Kidney epithelial cell (primary cell): ENCODE measurements around the gene TLNRD1. TPM values are rescaled to one million over a fixed set of nuclear protein-coding genes. Genes with fewer than 3 reads are reported as not detected.

Experiments
- DNase-seq: peaks from one replicate; pipeline ENCODE4 v3.0.0-alpha.2; 2010; ENCODE audit warnings: low read depth
- H3K27me3 ChIP-seq: 2 replicates; pipeline ENCODE4 v1.6.0; 2011; ENCODE audit warnings: low read length; ENCODE audit not compliant: control insufficient read depth, insufficient read depth
- H3K36me3 ChIP-seq: 2 replicates; pipeline ENCODE4 v1.5.1; 2011; ENCODE audit warnings: low read length; ENCODE audit not compliant: control insufficient read depth, insufficient read depth
- H3K4me3 ChIP-seq: 2 replicates; pipeline ENCODE4 v1.5.1; 2011; ENCODE audit warnings: low read depth, mild to moderate bottlenecking, control low read depth, low read length
- total RNA-seq: library from RNA; depleted of rRNA; stranded (reverse); fragments of >200 nt; gene quantifications from 2 replicates; pipeline ENCODE4 v1.2.3, GENCODE V29; 2015
- TF ChIP-seq, protein P1 (sequence below): IDR thresholded peaks from 2 replicates; pipeline ENCODE4 v1.5.1; 2011; ENCODE audit warnings: mild to moderate bottlenecking, moderate library complexity, low read length, control low read depth, inconsistent platforms; ENCODE audit not compliant: insufficient read depth, poor library complexity, severe bottlenecking

TLNRD1 gene
- total RNA-seq, 1 donor from 2014 or later, result 34.2 TPM

DNA sequence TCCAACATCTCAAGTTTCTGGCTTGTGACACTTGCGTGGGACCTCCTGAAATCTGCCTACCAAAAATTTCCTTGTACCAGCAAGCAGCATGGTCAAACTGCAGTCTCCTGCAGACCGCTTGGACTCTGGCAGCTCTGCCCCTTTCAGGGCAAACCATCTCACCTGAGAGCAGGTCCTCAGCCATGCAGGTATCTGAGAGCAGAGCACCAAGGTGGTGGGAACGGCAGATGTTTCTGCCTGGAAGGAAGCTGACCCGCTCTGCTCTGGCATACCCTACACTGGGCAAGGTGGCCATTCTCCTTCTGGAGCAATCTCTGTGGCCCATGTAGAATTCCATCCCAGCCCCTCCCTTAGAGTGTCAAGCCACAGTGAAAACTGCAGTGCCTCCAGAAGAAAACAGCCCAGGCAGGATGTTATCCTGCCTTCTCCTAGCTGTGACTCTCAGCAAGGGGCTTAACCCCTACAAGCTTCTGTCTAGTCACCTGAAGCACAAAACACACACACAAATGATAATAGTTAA is 32.7 kb upstream of the TLNRD1 start:
- H3K36me3 ChIP-seq, result no peaks in the 10 kb centered on the region
- H3K27me3 ChIP-seq, result no peaks in the 10 kb centered on the region
- TF ChIP-seq, protein P1, sequence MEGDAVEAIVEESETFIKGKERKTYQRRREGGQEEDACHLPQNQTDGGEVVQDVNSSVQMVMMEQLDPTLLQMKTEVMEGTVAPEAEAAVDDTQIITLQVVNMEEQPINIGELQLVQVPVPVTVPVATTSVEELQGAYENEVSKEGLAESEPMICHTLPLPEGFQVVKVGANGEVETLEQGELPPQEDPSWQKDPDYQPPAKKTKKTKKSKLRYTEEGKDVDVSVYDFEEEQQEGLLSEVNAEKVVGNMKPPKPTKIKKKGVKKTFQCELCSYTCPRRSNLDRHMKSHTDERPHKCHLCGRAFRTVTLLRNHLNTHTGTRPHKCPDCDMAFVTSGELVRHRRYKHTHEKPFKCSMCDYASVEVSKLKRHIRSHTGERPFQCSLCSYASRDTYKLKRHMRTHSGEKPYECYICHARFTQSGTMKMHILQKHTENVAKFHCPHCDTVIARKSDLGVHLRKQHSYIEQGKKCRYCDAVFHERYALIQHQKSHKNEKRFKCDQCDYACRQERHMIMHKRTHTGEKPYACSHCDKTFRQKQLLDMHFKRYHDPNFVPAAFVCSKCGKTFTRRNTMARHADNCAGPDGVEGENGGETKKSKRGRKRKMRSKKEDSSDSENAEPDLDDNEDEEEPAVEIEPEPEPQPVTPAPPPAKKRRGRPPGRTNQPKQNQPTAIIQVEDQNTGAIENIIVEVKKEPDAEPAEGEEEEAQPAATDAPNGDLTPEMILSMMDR, result no peak
- no peak overlapping the region for H3K4me3 ChIP-seq
- DNase-seq, result no peak

DNA sequence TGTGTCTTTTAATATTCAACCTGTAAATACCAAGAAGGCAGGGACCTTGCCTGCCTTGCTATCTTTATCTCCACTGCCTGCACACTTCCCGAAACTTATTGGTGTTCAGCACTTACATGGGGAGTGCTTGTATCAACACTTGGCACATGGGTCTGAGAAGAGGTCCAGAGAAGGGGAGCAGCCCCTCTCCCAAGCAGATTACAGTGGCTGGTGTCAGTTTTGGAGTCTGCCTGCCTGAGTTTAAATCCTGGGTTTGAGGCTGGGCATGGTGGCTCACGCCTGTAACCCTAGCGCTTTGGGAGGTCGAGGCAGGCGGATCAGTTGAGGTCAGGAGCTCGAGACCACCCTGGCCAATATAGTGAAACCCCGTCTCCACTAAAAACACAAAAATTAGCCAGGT is 31.4 kb upstream of the TLNRD1 start:
- TF ChIP-seq, protein P1, result no peak
- no peaks in the 10 kb centered on the region for H3K36me3 ChIP-seq
- no peaks in the 10 kb centered on the region for H3K27me3 ChIP-seq
- no peak for DNase-seq
- no peak overlapping the region for H3K4me3 ChIP-seq

DNA sequence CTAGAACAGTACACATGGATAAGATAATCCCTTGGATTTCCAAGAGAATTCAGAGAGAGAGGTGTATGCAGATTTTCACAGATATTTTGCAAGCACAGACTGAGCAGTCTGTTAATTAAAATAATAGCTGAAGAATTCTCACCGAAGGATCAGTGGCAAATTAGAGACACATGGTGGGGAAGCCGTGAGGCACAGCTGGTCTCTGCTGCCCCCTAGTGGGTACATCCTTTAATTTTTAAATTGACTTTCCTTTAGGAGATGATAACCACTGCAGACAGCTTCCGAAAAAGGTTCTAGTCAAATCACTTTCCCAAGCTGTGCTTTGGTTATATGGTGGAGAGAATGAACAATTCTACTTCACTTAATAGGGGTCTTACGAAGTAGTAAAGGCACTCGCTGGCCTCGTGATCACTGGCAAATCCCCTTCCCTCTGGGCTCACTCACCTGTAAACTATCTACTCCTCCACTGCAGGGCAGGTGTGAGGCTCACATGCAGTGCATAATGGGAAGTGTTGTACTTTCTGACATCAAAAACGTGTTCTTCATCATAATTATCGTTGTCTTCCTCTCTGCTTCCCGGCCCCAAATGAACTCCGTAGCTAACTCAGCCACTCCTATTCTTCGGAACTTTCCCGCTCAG is 30.6 kb upstream of the TLNRD1 start:
- H3K36me3 ChIP-seq, result no peaks in the 10 kb centered on the region
- TF ChIP-seq, protein P1, result peak; percentile 64
- H3K4me3 ChIP-seq, result no peak overlapping the region
- no peaks in the 10 kb centered on the region for H3K27me3 ChIP-seq
- DNase-seq, result no peak

DNA sequence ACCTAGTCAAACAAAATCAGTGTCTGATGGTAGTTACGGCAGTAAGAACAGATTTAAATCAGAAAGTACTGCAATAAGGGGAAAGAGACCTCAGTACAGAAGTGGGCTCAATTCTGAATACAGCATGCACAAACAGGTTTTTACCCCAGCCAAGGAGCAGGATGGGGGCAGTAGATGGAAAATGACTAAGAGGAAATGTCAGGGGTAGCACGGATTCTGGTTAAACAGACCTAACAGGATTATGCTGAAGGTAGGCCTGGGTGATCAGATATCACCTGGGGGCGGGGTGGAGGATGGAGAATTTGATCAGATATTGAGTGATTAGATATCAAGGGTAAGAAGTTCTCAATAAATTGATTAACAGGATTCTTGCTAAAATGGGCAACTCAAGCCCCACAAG is 30.1 kb upstream of the TLNRD1 start:
- H3K36me3 ChIP-seq, result no peaks in the 10 kb centered on the region
- TF ChIP-seq, protein P1, result no peak
- H3K27me3 ChIP-seq, result no peaks in the 10 kb centered on the region
- no peak overlapping the region for H3K4me3 ChIP-seq
- no peak for DNase-seq

DNA sequence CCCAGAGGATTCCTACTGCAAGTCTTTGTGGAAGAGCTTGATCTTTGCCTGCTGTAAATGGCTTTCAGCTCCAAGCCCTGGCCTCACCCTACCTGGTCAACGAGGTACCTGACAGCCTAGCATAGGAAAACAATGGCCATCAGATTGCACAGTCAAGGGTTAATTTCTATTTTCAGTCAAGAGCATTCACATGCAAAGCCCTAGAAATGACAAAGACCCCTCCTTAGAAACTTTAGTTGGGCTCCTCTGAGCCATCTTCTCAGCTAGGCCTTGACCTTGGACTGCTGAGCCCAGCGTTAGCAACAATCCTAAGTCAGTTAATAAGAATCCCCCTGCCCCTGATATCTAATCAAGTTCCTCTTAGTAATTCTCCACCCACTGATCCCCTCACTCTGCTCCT is 29.6 kb upstream of the TLNRD1 start:
- TF ChIP-seq, protein P1, result no peak
- no peak overlapping the region for H3K4me3 ChIP-seq
- no peaks in the 10 kb centered on the region for H3K36me3 ChIP-seq
- H3K27me3 ChIP-seq, result no peaks in the 10 kb centered on the region
- DNase-seq, result no peak

DNA sequence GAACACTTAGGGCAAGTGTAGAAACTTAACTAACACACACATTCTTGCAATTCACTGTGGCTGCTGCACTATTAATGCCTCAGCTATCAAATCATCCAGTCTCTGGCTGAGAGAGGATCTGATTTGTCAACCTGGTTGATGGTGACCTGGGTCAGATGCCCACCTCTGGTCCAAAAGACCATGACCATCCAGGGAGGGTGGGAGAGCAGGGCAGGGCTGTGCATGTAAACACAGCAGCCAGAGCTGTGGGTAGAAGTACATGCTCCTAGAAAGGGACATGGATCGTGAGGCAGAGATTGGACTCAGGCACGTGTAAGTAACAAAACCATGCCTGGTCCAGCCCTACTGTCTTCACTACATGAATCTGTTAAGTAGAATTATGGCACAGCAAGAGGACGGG is 28.4 kb upstream of the TLNRD1 start:
- DNase-seq, result no peak
- TF ChIP-seq, protein P1, result no peak
- H3K27me3 ChIP-seq, result no peaks in the 10 kb centered on the region
- H3K36me3 ChIP-seq, result no peaks in the 10 kb centered on the region
- H3K4me3 ChIP-seq, result no peak overlapping the region
